DMS53 (cell line): Measurements from ENCODE around the gene GRAMD1B.

ENCODE experiments used
- DNase-seq: peaks from one replicate; lab custom pipeline; 2025; lab: John Stamatoyannopoulos, UW

The GRAMD1B gene

GRCh38 chr11:123475469-123475868 is 45.4 kb downstream of the GRAMD1B start:
- peak; percentile 43 for DNase-seq

DNA sequence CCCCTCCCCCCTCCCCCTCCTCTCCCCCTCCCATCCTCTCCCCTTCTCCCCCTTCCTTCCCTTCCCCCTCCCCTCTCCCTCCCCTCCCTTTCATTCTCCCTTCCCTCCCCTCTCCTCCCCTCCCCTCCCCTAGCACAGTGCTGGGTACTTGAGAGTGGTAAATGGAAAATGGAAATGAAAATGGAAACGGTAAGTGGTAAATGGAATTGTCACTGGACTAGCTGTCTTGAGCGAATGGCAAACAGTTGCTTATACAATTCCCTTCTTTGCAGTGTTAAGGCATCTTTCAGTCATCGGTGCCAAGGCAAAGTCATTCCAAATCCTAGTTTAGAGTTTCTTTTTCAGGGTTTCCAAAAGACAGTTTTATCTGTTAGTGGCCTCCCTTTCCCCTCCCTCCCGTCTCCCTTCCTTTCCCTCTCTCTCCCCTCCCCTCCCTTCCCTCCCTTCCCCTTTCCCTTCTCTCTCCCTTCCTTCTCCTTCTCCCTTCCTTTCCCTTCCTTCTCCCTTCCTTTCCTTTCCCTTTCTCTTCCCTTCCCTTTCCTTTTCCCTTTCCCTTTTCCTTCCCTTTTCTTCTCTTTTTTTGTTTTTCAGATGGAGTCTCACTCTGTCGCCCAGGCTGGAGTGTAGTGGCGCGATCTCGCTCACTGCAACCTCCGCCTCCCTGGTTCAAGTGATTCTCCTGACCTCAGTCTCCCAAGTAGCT is 47.3 kb downstream of the GRAMD1B start:
- no peak for DNase-seq

DNA sequence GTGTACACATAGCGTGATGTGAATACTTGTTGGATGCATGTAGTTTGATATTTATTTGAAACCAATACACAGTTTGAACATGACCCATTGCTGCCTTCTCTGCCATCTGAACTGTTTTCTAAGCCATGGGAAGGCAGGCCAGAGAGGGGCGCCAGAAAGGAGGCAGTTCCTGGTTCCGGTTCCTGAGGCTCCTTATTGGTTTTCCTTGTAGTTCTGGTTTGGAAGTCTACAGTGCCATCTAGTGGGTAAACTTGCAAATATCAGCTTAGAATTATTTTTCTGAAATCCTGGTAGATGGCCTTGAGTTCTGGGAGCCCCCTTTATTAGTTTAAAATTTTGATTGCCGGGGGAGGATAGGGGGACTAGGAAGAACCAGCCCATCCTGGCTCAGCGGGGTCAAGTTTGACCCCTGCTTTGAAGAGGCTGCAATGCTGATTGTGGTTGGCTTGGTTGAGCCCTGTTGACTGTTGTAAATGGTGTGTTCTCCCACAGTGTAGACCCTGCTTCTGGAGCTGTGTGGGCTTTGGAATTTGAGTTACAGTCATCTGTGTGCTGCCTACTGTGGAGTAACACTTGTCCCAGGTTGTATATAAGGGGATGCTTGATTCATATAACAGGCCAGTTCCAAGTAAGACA is 48.4 kb downstream of the GRAMD1B start:
- DNase-seq = peak; percentile 90

DNA sequence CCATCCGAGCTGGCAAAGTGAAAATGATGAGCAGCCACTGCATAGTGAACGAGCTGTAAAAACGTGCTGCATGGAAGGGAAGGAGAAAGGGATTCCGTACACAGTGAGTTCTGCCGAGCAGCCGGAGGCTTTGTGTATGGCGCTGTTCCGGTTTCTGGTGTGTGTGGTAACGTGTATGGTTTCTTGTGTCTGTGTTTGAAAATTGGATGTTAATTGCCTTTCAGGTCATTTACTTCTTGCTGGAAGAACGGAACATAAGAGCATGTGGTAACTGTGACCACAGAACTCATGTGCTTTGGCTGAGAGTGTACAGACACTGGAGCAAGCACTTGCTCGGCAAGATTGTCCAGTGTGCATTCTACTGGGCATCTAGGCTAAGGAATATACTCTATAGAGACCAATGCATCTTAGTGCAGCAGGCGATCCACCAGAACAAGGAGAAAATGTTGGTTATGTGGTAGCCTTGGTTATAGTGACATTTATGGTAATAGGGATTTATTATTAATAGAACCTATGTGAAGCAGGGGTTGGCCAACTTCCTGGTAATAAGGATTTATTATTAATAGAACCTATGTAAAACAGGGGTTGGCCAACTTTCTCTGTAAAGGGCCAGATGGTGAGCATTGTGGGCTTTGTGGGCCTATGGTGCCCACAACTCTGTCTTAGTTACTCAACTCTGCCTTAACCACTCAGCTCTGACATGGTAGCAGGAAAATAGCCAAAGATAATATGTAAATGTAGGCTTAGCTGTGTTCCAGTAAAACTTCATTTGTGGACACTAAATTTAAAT is 49.2 kb downstream of the GRAMD1B start:
- no peak for DNase-seq

- no peak for DNase-seq
Measured at GRCh38 chr11:123480290-123480815, 50.3 kb downstream of the GRAMD1B start.

GRCh38 chr11:123480882-123481281 is 50.8 kb downstream of the GRAMD1B start:
- DNase-seq = no peak

- DNase-seq = no peak
Measured at GRCh38 chr11:123481640-123482039, 51.6 kb downstream of the GRAMD1B start.

DNA sequence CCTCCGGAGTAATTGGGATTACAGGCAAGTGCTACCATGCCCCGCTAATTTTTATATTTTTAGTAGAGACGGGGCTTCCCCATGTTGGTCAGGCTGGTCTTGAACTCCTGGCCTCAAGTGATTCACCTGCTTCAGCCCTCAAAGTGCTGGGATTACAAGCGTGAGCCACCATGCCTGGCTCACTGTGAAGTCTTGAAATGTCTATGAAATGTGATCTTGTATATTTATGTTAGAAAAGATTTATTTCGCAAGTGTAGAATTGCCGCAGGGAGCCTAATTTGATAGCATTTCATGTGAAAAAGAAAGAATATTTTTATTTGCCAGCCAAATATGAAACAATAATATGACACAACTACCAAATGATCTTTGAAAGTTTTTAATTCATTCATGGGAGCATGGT is 52.1 kb downstream of the GRAMD1B start:
- no peak for DNase-seq

DNA sequence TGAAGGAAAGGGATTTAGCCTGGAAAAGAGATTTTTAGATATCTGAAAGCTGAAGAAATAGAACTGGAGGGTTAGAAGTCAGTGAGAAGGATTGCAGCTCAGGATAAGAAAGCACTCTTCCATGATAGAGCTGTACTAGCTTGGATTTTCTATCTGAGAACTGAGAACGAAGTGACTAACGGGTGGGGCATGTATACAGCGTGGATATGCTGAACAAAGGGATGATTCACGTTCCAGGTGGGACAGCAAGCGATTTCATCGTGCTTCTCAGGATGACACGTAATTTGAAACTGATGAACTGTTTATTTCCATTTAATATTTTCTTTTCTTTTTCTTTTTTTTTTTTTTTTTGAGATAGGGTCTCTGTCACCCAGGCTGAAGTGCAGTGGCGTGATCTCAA is 53.0 kb downstream of the GRAMD1B start:
- peak; percentile 26 for DNase-seq

DNA sequence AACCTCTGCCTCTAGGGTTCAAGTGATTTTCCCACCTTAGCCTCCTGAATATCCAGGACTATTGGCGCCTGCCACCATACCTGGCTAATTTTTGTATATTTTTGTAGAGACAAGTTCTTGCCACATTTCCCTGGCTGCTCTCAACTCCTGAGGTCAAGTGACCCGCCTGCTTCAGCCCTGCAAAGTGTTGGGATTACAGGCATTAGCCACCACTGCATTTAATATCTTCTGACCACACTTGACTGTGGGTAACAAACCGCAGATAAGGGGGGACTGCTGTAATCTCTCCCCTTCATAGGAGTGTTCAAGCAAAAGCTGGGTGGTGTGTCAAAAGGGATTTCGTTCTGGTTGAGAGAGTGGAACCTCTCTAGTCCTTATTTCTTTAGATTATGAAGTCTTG is 53.4 kb downstream of the GRAMD1B start:
- DNase-seq = no peak

- no peak for DNase-seq
Measured at GRCh38 chr11:123484448-123484847, 54.4 kb downstream of the GRAMD1B start.

DNA sequence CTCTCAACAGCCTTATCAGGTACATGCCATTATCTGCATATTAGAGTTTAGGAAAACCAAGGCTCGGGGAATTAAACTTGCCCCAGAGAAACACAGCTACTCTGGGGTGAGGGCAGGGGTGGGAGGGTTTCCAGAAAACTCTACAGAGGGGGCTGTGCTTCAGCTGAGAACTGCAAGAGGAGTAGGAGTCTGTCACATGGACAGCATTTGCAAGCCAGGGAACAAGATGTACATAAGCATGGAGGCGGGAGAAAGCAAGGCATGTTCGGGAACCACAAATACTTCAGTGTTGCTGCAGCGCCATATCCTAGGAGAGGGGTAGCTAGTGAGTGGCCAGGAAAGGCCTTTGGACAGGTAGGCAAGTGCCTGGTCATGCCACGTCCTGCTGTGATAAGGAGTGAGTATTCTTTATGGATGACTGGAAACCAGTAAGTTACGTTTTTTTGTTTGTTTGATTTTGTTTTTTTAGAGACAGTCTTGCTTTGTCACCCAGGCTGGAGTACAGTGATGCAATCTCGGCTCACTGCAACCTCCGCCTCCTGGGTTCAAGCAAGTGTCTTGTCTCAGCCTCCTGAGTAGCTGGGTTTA is 57.2 kb downstream of the GRAMD1B start:
- DNase-seq = peak; percentile 14

DNA sequence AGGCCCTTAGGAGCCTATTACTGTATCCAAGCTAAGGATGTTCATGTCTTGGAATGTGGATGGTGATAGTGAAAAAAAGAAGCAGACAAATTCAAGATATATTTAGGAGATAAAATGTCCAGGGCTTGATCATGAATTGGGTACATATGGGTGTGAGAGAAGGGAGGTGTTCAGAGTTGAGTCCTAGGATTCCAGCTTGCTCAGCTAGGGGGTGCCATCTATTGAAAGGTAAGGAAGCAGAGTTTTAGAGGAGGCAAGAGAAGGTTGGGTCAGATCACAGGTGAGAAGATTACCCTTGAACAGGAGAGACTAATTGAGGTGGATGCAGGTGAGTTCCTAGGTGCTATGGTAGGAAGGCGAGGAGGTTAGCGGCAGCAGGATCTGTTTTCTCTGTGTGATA is 60.5 kb downstream of the GRAMD1B start:
- DNase-seq = no peak

- no peak for DNase-seq
Measured at GRCh38 chr11:123491241-123491640, 61.2 kb downstream of the GRAMD1B start.

GRCh38 chr11:123493349-123494063 is 63.4 kb downstream of the GRAMD1B start:
- peak; percentile 86 for DNase-seq

GRCh38 chr11:123494195-123495050 is 64.4 kb downstream of the GRAMD1B start:
- DNase-seq = peak; percentile 31

- no peak for DNase-seq
Measured at GRCh38 chr11:123504401-123504800, 74.3 kb downstream of the GRAMD1B start.

- DNase-seq = peak; percentile 89
Measured at GRCh38 chr11:123505546-123506299, 75.7 kb downstream of the GRAMD1B start.

- no peak for DNase-seq
Measured at GRCh38 chr11:123507043-123507442, 77.0 kb downstream of the GRAMD1B start.
